ENCODE results near the gene RAP1A.

RAP1A gene

DNA sequence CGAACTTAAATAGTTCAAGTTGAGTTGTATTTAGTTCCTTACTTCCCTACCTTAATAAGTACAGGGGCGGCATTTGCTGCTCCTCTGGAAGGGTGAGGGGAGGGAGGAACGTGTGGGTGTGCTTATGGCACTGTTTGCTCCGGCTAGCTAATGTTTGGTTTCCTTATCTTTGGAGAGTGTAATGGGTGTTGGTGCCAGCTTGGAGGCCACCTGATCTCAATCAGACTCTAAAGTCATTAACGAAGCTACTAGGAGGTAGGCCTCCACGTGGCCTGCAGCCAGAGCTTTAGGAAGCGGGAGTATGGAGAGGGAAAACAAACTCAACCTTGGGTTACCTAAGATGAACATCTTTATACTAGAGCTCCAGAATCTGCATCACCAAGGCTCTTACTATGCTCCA is 43.0 kb upstream of the RAP1A start:
- TF ChIP-seq, protein P1, sequence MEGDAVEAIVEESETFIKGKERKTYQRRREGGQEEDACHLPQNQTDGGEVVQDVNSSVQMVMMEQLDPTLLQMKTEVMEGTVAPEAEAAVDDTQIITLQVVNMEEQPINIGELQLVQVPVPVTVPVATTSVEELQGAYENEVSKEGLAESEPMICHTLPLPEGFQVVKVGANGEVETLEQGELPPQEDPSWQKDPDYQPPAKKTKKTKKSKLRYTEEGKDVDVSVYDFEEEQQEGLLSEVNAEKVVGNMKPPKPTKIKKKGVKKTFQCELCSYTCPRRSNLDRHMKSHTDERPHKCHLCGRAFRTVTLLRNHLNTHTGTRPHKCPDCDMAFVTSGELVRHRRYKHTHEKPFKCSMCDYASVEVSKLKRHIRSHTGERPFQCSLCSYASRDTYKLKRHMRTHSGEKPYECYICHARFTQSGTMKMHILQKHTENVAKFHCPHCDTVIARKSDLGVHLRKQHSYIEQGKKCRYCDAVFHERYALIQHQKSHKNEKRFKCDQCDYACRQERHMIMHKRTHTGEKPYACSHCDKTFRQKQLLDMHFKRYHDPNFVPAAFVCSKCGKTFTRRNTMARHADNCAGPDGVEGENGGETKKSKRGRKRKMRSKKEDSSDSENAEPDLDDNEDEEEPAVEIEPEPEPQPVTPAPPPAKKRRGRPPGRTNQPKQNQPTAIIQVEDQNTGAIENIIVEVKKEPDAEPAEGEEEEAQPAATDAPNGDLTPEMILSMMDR (IDR thresholded peaks at IDR 0.05): no peak
- no peaks in the 10 kb centered on the region for H3K36me3 Mint-ChIP-seq (ENCODE audit: low read depth)
- no peak overlapping the region for H3K4me3 Mint-ChIP-seq
- H3K27ac Mint-ChIP-seq: no peak overlapping the region
- H3K4me1 Mint-ChIP-seq: peaks cover 6% of the 10 kb centered on the region
- H3K9me3 Mint-ChIP-seq: no peaks in the 10 kb centered on the region
- peaks cover 7% of the 10 kb centered on the region for H3K27me3 Mint-ChIP-seq (ENCODE audit: low read depth, poor library complexity)
- no peak for DNase-seq

DNA sequence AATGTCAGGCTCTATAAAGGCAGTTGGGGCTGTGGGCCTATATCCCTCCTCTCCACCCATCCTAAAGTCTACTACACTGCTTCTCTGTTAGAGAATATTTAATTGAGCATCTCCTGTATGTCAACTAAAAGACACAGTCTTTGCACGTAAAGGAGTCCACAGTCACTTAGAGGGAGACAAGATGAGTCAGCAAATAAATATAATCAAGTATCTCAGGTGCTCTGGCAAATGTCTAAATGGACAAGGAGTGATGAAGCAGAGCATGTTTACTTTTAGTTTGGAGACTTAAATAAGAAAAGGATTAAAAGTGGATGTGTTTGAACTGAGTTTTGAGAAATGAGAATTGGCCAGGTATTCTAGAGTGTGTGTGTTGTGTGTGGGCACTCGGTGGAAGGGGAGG is 41.8 kb upstream of the RAP1A start:
- TF ChIP-seq, protein P1 (IDR thresholded peaks at IDR 0.05): no peak
- no peaks in the 10 kb centered on the region for H3K4me1 Mint-ChIP-seq
- no peaks in the 10 kb centered on the region for H3K36me3 Mint-ChIP-seq (ENCODE audit: low read depth)
- H3K4me3 Mint-ChIP-seq: no peak overlapping the region
- no peak overlapping the region for H3K27ac Mint-ChIP-seq
- H3K27me3 Mint-ChIP-seq (ENCODE audit: low read depth, poor library complexity): peaks cover 4% of the 10 kb centered on the region
- no peaks in the 10 kb centered on the region for H3K9me3 Mint-ChIP-seq
- DNase-seq: no peak

DNA sequence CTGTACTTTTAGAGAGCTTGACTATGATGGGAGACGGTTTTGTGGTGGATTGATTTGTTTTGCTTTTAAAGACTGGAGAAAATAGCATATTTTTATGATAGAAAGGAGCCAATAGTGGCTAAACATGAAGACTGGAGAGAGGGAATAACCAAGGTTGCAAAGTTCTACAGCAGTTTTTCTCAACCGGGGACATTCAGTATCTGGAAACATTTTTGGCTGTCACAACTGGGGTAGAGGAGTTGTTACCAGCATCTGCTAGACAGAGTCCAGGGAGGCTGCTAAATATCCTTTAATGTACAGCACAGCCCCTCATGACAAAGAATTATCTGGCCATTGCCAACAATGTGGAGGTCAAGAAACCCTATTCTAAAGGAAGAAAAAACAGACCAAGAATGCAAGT is 38.4 kb upstream of the RAP1A start:
- Mint-ChIP-seq H3K36me3 (ENCODE audit: low read depth) (no peaks in the 10 kb centered on the region), H3K4me1 (no peaks in the 10 kb centered on the region), H3K9me3 (no peaks in the 10 kb centered on the region), H3K4me3 (no peak overlapping the region), H3K27me3 (ENCODE audit: low read depth, poor library complexity) (peaks cover 4% of the 10 kb centered on the region), H3K27ac (no peak overlapping the region)
- TF ChIP-seq, protein P1 (IDR thresholded peaks at IDR 0.05): no peak
- no peak for DNase-seq

DNA sequence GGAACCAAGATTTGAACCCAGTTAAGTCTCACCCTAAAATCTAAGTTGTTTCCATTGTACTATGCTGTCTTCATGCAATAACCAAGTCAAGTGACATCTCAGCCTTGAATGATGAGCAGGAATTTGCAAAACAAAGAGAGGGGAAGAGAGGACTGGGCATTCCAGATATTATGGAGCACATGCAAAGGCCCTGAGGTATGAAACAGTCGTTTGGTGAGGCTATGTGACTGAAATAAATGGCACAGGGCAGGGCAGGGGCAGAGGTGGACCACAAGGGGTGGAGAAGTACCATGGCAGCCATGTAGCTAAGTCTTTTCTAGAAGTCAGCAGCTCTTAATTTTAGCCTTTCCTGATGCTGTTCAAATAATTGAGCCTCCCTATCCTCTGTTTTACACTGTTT is 37.6 kb upstream of the RAP1A start:
- H3K27me3 Mint-ChIP-seq (ENCODE audit: low read depth, poor library complexity): peaks cover 4% of the 10 kb centered on the region
- TF ChIP-seq, protein P1 (IDR thresholded peaks at IDR 0.05): no peak
- no peak for DNase-seq
- no peaks in the 10 kb centered on the region for H3K4me1 Mint-ChIP-seq
- no peaks in the 10 kb centered on the region for H3K9me3 Mint-ChIP-seq
- no peaks in the 10 kb centered on the region for H3K36me3 Mint-ChIP-seq (ENCODE audit: low read depth)
- H3K4me3 Mint-ChIP-seq: no peak overlapping the region
- no peak overlapping the region for H3K27ac Mint-ChIP-seq

DNA sequence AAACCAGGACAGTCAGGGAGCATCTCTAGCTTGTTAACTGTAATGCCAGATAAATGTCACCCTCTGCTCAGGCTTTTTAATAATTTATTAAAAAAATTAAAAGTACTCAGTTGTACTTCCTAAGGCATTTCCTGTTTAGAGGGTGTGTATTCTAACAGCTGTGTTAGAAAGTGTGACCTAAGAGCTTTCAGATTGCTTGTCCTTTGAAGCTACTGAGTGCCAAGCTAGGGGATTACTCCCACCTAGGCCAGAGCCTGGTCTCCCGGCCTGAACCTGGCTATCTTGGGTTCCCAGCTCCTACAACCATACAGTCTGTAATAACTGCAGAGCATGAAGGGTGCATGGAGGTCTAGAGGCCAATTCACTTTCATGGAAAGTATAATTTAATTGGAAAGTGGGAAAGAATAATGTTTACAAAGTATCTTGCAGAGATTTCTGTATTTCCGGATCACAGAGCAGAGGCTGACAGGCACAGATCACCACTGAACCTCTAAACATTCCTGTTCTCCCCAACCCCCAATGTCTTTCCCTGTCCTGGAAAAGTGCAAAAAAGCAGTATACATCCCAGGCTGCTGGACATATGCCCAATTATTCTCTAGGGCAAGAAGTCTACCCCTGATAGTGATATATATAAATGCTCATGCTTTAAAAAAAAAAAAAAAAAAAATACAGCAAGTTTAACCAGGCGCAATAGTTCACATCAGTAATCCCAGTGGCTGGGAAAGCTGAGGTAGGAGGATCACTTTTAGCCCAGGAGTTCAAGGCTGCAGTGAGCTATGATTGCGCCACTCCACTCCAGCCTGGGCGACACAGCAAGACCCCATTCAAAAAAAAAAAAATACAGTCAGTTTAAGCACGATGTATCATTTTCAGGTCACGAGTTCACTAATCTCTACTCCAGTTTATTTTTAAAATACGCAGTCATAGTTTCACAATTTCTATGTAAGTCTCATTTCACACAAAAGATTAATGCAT is 36.7 kb upstream of the RAP1A start:
- TF ChIP-seq, protein P1 (IDR thresholded peaks at IDR 0.05): no peak
- H3K27ac Mint-ChIP-seq: no peak overlapping the region
- no peak for DNase-seq
- no peak overlapping the region for H3K4me3 Mint-ChIP-seq
- H3K36me3 Mint-ChIP-seq (ENCODE audit: low read depth): no peaks in the 10 kb centered on the region
- H3K27me3 Mint-ChIP-seq (ENCODE audit: low read depth, poor library complexity): peaks cover 4% of the 10 kb centered on the region
- no peaks in the 10 kb centered on the region for H3K4me1 Mint-ChIP-seq
- H3K9me3 Mint-ChIP-seq: no peaks in the 10 kb centered on the region
